NCI-H2081 treated with DMSO at 0.1 percent for 48 hours (cell line): ENCODE measurements around the gene CD8A.
"Not testable (repeated sequence)": the region's sequence is repeated elsewhere in the genome, so short reads cannot be mapped to it uniquely, and the experiment has no call there.

ENCODE experiments used
- DNase-seq: peaks from one replicate; lab custom pipeline; 2025; lab: John Stamatoyannopoulos, UW

Gene CD8A

GRCh38 chr2:86776532-86776931 lies 14.2 kb downstream of the CD8A start:
- DNase-seq = no peak

- no peak for DNase-seq
Observed at GRCh38 chr2:86775338-86775737, 15.4 kb downstream of the CD8A start.

- DNase-seq = no peak
Observed at GRCh38 chr2:86774862-86775261, 15.9 kb downstream of the CD8A start.

- DNase-seq = no peak
Observed at GRCh38 chr2:86772611-86773010, 18.1 kb downstream of the CD8A start.

- no peak for DNase-seq
Observed at GRCh38 chr2:86770816-86771301, 19.9 kb downstream of the CD8A start.

GRCh38 chr2:86769838-86770237 lies 20.9 kb downstream of the CD8A start:
- DNase-seq = no peak

GRCh38 chr2:86768189-86768949 lies 22.3 kb downstream of the CD8A start:
- DNase-seq = no peak

GRCh38 chr2:86765310-86765695 lies 25.4 kb downstream of the CD8A start:
- no peak for DNase-seq

GRCh38 chr2:86764661-86765309 lies 25.9 kb downstream of the CD8A start:
- no peak for DNase-seq

- no peak for DNase-seq
Observed at GRCh38 chr2:86760371-86760770, 30.3 kb downstream of the CD8A start.

- DNase-seq = no peak
Observed at GRCh38 chr2:86758405-86758804, 32.3 kb downstream of the CD8A start.

GRCh38 chr2:86753606-86754005 lies 37.1 kb downstream of the CD8A start:
- DNase-seq = no peak

GRCh38 chr2:86752934-86753333 lies 37.8 kb downstream of the CD8A start:
- DNase-seq = no peak

- no peak for DNase-seq
Observed at GRCh38 chr2:86751778-86752177, 38.9 kb downstream of the CD8A start.

- no peak for DNase-seq
Observed at GRCh38 chr2:86750240-86750839, 40.4 kb downstream of the CD8A start.

GRCh38 chr2:86747711-86748639 lies 42.7 kb downstream of the CD8A start:
- no peak for DNase-seq

GRCh38 chr2:86746939-86747338 lies 43.8 kb downstream of the CD8A start:
- DNase-seq = no peak

GRCh38 chr2:86744152-86744551 lies 46.6 kb downstream of the CD8A start:
- DNase-seq = no peak

GRCh38 chr2:86741889-86742498 lies 48.7 kb downstream of the CD8A start:
- DNase-seq = not testable (repeated sequence)

GRCh38 chr2:86739889-86740288 lies 50.8 kb downstream of the CD8A start:
- not testable (repeated sequence) for DNase-seq

- not testable (repeated sequence) for DNase-seq
Observed at GRCh38 chr2:86739485-86739884, 51.2 kb downstream of the CD8A start.

GRCh38 chr2:86734896-86735295 lies 55.8 kb downstream of the CD8A start:
- DNase-seq = not testable (repeated sequence)
